SK-N-MC (cell line): ENCODE results near the gene F10.

Experiments used
- DNase-seq: peaks from one replicate; pipeline ENCODE4 v3.0.0-alpha.2; 2011; ENCODE audit warnings: low read depth, low spot score
- H3K27ac ChIP-seq: fragments of 200-600 bp; sonication (generic); 2 replicates; pipeline ENCODE4 v1.5.1; 2016; ENCODE audit warnings: mixed run types
- H3K36me3 ChIP-seq: fragments of 200-600 bp; sonication (generic); 2 replicates; pipeline ENCODE4 v1.6.1; 2017; ENCODE audit warnings: antibody characterized with exemption, low read length, mixed read lengths; ENCODE audit not compliant: insufficient read depth
- H3K4me3 ChIP-seq: fragments of 200-600 bp; sonication (generic); 2 replicates; pipeline ENCODE4 v1.5.1; 2016
- H3K9ac ChIP-seq: fragments of 200-600 bp; sonication (generic); 2 replicates; pipeline ENCODE4 v1.8.0; 2017; ENCODE audit warnings: mixed run types, mixed read lengths; ENCODE audit not compliant: insufficient read length
- H3K9me3 ChIP-seq: fragments of 200-600 bp; sonication (generic); 2 replicates; pipeline ENCODE4 v1.6.1; 2017; ENCODE audit warnings: low read depth, mild to moderate bottlenecking, antibody characterized with exemption, low read length, moderate library complexity, mixed read lengths
- EZH2 ChIP-seq: fragments of 200-600 bp; sonication (generic); IDR thresholded peaks from one replicate; pipeline ENCODE4 v1.6.1; 2017; ENCODE audit warnings: antibody characterized with exemption
- FOXP2 ChIP-seq: optimal IDR thresholded peaks from 2 replicates; pipeline ENCODE3; 2011; ENCODE audit warnings: mild to moderate bottlenecking, moderate library complexity; ENCODE audit not compliant: insufficient read depth; ENCODE audit errors: extremely low read length, control extremely low read depth
- POLR2AphosphoS5 ChIP-seq: IDR thresholded peaks from 2 replicates; pipeline ENCODE4 v1.6.1; 2012; ENCODE audit warnings: mild to moderate bottlenecking, low read depth, low read length, borderline replicate concordance

The F10 gene

GRCh38 chr13:113090806-113091205 is 31.8 kb upstream of the F10 start:
- no peak for DNase-seq
- Histone ChIP-seq H3K9ac (no peak overlapping the region), H3K4me3 (no peak overlapping the region), H3K9me3 (no peaks in the 10 kb centered on the region), H3K36me3 (no peaks in the 10 kb centered on the region), H3K27ac (no peak overlapping the region)
- TF ChIP-seq EZH2 = no peak
- TF ChIP-seq FOXP2 = no peak
- no peak for TF ChIP-seq POLR2AphosphoS5

GRCh38 chr13:113091211-113091771 is 31.3 kb upstream of the F10 start:
- Histone ChIP-seq H3K9me3 (no peaks in the 10 kb centered on the region), H3K36me3 (no peaks in the 10 kb centered on the region), H3K9ac (no peak overlapping the region), H3K27ac (no peak overlapping the region), H3K4me3 (no peak overlapping the region)
- no peak for TF ChIP-seq POLR2AphosphoS5
- no peak for TF ChIP-seq FOXP2
- no peak for TF ChIP-seq EZH2
- no peak for DNase-seq

- no peaks in the 10 kb centered on the region for H3K36me3 ChIP-seq
- H3K4me3 ChIP-seq = no peak overlapping the region
- TF ChIP-seq EZH2 (no peak), POLR2AphosphoS5 (no peak), FOXP2 (no peak)
Observed at GRCh38 chr13:113091891-113092775, 30.5 kb upstream of the F10 start.

DNA sequence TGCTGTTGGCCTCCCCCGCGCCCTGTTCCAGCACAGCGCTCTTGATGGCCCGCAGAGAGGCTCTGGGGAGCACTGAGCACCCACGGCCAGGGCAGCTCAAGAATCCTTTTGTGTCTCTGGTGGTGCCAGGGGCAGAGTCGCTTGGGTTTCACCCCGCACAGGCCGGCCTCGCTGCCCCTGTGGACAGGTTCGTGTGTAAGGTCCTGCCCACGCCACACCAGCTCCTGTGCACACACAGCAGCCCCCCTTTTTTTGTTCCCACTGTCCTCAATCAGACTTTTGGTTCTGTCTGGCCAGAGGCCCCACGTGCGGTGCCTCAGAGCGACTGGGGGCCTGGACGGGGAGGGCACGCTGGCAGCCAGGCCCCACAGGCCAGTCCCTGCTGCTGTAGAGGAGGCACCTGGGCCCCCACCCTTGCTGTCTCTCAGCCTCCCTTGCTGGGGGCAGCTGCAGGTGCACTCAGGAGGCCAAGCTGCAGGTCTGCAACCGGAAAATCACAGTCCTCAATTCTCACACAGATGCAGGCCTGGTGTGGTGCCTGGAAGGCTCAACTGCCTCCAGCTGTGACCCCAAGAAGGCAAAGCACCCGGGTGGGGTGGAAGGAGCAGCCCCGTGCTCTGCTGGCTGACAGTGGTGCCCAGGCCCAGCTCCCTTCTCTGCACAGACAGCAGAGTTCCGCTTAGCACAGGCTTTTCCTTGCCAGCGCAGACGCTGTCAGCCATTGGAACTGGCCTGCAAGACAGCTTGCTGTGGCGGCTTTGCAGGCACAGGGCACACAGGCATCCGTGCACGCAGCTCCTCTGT is 29.6 kb upstream of the F10 start:
- no peaks in the 10 kb centered on the region for H3K9me3 ChIP-seq
- no peak overlapping the region for H3K9ac ChIP-seq
- H3K4me3 ChIP-seq = no peak overlapping the region
- DNase-seq = no peak
- no peak for TF ChIP-seq FOXP2
- TF ChIP-seq EZH2 = no peak
- no peak for TF ChIP-seq POLR2AphosphoS5
- no peak overlapping the region for H3K27ac ChIP-seq
- no peaks in the 10 kb centered on the region for H3K36me3 ChIP-seq

More at GRCh38 chr13:113091891-113092775, 30.5 kb upstream of the F10 start:
- no peak for DNase-seq
- Histone ChIP-seq H3K9ac (no peak overlapping the region), H3K27ac (no peak overlapping the region), H3K9me3 (no peaks in the 10 kb centered on the region)

DNA sequence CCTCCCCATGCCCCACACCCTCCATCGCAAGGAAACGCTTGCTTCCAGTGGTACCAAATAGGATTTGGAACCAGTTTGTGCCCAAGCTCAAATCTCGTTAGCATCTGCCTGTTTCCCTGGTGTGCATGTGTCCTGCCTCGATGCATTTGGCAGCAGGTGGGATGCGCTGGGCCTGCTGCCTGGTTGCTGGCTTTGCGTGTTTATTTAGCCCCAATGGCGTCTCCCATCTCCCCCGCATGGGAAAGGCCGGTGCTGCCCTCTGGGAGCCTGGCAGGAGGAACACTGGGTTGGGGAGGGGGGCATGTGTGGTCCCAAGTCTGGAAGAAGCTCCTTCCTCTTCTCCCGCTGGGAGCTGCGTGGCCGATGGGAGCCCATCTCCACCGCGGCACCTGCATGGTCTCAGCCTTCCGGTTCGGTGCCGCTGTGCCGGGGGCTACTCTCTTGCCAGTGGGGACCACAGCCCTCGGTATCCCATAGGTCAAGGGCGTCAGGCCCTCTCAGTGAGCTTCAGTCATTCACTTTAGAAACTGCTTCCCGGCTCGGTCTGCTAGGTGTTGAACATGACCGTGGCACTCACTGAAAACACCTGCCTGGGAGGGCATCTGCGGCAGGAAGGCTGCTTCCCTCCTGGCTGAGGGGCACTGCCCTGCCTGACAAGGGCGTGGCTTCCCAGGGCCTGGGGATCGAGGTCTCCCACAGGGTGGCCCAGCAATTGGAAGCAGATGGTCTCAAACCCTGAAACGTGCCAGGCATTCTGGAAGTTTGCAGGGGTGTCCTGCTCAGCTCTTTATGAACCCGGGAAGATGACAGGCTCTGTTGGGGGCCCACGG is 28.8 kb upstream of the F10 start:
- no peaks in the 10 kb centered on the region for H3K36me3 ChIP-seq
- no peak overlapping the region for H3K27ac ChIP-seq
- no peak overlapping the region for H3K9ac ChIP-seq
- no peak overlapping the region for H3K4me3 ChIP-seq
- H3K9me3 ChIP-seq = no peaks in the 10 kb centered on the region
- TF ChIP-seq EZH2 (no peak), POLR2AphosphoS5 (no peak), FOXP2 (no peak)
- DNase-seq = no peak

GRCh38 chr13:113094410-113094800 is 28.2 kb upstream of the F10 start:
- no peaks in the 10 kb centered on the region for H3K36me3 ChIP-seq

GRCh38 chr13:113095146-113096051 is 27.2 kb upstream of the F10 start:
- H3K27ac ChIP-seq = no peak overlapping the region
- H3K9ac ChIP-seq = no peak overlapping the region
- no peaks in the 10 kb centered on the region for H3K9me3 ChIP-seq

More at GRCh38 chr13:113094410-113094800, 28.2 kb upstream of the F10 start:
- TF ChIP-seq FOXP2 (no peak), POLR2AphosphoS5 (no peak), EZH2 (no peak)
- Histone ChIP-seq H3K9ac (no peak overlapping the region), H3K27ac (no peak overlapping the region), H3K9me3 (no peaks in the 10 kb centered on the region), H3K4me3 (no peak overlapping the region)
- DNase-seq = no peak

More at GRCh38 chr13:113095146-113096051, 27.2 kb upstream of the F10 start:
- TF ChIP-seq EZH2 (no peak), POLR2AphosphoS5 (no peak), FOXP2 (no peak)
- no peak for DNase-seq
- no peaks in the 10 kb centered on the region for H3K36me3 ChIP-seq
- H3K4me3 ChIP-seq = no peak overlapping the region
